Measurements from ENCODE around the gene CSF1R.

DNA sequence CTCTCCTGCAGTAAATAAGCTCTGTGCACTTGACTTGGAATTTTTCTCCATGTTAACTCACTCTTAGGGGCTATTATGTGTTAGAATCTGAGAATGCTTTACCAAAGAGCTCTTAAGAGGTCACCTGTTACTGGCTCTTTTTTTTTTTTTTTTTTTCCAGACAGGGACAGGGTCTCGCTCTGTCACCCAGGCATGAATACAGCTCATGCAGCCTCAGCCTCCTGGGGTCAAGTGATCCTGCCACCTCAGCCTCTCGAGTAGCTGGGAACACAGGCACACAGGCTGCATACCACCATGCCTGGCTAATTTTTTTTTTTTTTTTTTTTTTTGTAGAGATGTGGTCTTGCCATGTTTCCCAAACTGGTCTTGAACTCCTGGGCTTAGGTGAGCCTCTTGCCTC lies 63.7 kb downstream of the CSF1R start:
- no peak for TF ChIP-seq TAF1 (conservative IDR thresholded peaks at IDR 0.05)
- TF ChIP-seq, protein P1, sequence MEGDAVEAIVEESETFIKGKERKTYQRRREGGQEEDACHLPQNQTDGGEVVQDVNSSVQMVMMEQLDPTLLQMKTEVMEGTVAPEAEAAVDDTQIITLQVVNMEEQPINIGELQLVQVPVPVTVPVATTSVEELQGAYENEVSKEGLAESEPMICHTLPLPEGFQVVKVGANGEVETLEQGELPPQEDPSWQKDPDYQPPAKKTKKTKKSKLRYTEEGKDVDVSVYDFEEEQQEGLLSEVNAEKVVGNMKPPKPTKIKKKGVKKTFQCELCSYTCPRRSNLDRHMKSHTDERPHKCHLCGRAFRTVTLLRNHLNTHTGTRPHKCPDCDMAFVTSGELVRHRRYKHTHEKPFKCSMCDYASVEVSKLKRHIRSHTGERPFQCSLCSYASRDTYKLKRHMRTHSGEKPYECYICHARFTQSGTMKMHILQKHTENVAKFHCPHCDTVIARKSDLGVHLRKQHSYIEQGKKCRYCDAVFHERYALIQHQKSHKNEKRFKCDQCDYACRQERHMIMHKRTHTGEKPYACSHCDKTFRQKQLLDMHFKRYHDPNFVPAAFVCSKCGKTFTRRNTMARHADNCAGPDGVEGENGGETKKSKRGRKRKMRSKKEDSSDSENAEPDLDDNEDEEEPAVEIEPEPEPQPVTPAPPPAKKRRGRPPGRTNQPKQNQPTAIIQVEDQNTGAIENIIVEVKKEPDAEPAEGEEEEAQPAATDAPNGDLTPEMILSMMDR (IDR thresholded peaks at IDR 0.05; ENCODE audit: low read depth, low read length, missing input control): no peak
